HCT116 (cell line): ENCODE results near the gene MAST4. TPM values are rescaled to one million over a fixed set of nuclear protein-coding genes. Genes with fewer than 3 reads are reported as not detected.

ENCODE experiments used
- ATAC-seq: fragments of 200-7000 bp; cut with Tn5 transposase; 2 replicates; pipeline ENCODE4 v1.9.1; 2020; ENCODE audit warnings: mild to moderate bottlenecking, moderate library complexity
- BruUV-seq: library from RNA; stranded (reverse); fragments of 400-500 nt; replicated peaks from 2 replicates; lab custom pipeline; 2021; lab: Mats Ljungman, UMichigan
- CTCF ChIA-PET: fragments of 300-600 bp; sonication (Branson Sonifier 250); formaldehyde crosslinking; loops from one replicate; lab custom pipeline; 2021; ENCODE audit warnings: antibody characterized with exemption; lab: Charles Lee
- POLR2A ChIA-PET: fragments of 300-600, 350-600 bp; sonication (Branson Sonifier 250); formaldehyde crosslinking; loops from one replicate; lab custom pipeline; 2021; ENCODE audit warnings: antibody characterized with exemption; lab: Charles Lee
- RAD21 ChIA-PET, 2 experiments: fragments of 300-600 bp; sonication (Branson Sonifier 250); formaldehyde crosslinking; loops; one replicate each; lab custom pipeline; 2023; ENCODE audit warnings: low total read pairs in 2 of 2; ENCODE audit not compliant: uncharacterized antibody in 2 of 2, unreplicated experiment in 2 of 2, low non-redundant PET in 1 of 2; lab: Charles Lee
- DNase-seq: peaks from one replicate; pipeline ENCODE4 v3.0.0-alpha.2; 2010; ENCODE audit warnings: low read depth, low spot score
- H2AFZ ChIP-seq: fragments of 200-600 bp; shearing (Covaris generic), sonication (generic); 2 replicates; pipeline ENCODE4 v1.6.1; 2017; ENCODE audit warnings: low read depth, mixed run types, mixed read lengths, antibody characterized with exemption, low read length; ENCODE audit not compliant: poor library complexity, severe bottlenecking
- H3K27ac ChIP-seq: 2 replicates; pipeline ENCODE4 v1.5.1; 2012; ENCODE audit warnings: low read depth, low read length
- H3K27me3 ChIP-seq: fragments of 200-600 bp; sonication (generic); 2 replicates; pipeline ENCODE4 v1.6.1; 2016; ENCODE audit warnings: mixed run types, low read length, mixed read lengths; ENCODE audit not compliant: insufficient read depth
- H3K36me3 ChIP-seq, 2 experiments: fragments of 200-500 bp in 1 of 2; fragments of 200-600 bp in 1 of 2; sonication (Bioruptor generic) in 1 of 2; sonication (generic) in 1 of 2; 2 replicates each; pipeline versions ENCODE4 v1.5.1 to v1.6.1; 2014 to 2016; ENCODE audit warnings: low read length in 2 of 2, inconsistent platforms in 1 of 2, mixed read lengths in 1 of 2, mixed run types in 1 of 2; ENCODE audit not compliant: insufficient read depth in 2 of 2, control insufficient read depth in 1 of 2
- H3K4me1 ChIP-seq, 2 experiments: fragments of 200-600 bp in 1 of 2; sonication (generic) in 1 of 2; 2 replicates each; pipeline versions ENCODE4 v1.5.1 to v1.6.1; 2012 to 2017; ENCODE audit warnings: low read length in 2 of 2, inconsistent platforms in 1 of 2, mild to moderate bottlenecking in 1 of 2, mixed read lengths in 1 of 2, mixed run types in 1 of 2, moderate library complexity in 1 of 2; ENCODE audit not compliant: insufficient read depth in 2 of 2, control insufficient read depth in 1 of 2
- H3K4me2 ChIP-seq: fragments of 200-600 bp; sonication (generic); 2 replicates; pipeline ENCODE4 v1.6.1; 2017; ENCODE audit warnings: mixed run types, low read length, mixed read lengths
- H3K4me3 ChIP-seq, 2 experiments: fragments of 200-600 bp in 1 of 2; sonication (generic) in 1 of 2; replicated peaks in 1 of 2; 2 replicates each; pipeline ENCODE4 v1.5.1; 2011 to 2016; ENCODE audit warnings: low read length in 2 of 2, control low read depth in 1 of 2, low read depth in 1 of 2, mild to moderate bottlenecking in 1 of 2, mixed read lengths in 1 of 2, mixed run types in 1 of 2
- H3K79me2 ChIP-seq: fragments of 200-600 bp; sonication (generic); 2 replicates; pipeline ENCODE4 v1.6.1; 2017; ENCODE audit warnings: mild to moderate bottlenecking, mixed run types, low read length, moderate library complexity, mixed read lengths; ENCODE audit not compliant: insufficient read depth
- H3K9ac ChIP-seq: fragments of 200-600 bp; sonication (generic); 2 replicates; pipeline ENCODE4 v1.6.1; 2016; ENCODE audit warnings: low read length, mixed read lengths
- H3K9me2 ChIP-seq: fragments of 200-600 bp; sonication (generic), shearing (Covaris generic); 2 replicates; pipeline ENCODE4 v1.6.1; 2017; ENCODE audit warnings: mixed run types, mild to moderate bottlenecking, moderate library complexity; ENCODE audit not compliant: insufficient read depth
- H3K9me3 ChIP-seq, 2 experiments: fragments of 200-500 bp in 1 of 2; fragments of 200-600 bp in 1 of 2; sonication (Bioruptor generic) in 1 of 2; sonication (generic) in 1 of 2; 2 replicates each; pipeline ENCODE4 v1.6.1; 2014 to 2017; ENCODE audit warnings: low read length in 2 of 2, mixed read lengths in 2 of 2, inconsistent platforms in 1 of 2, low read depth in 1 of 2, mild to moderate bottlenecking in 1 of 2, mixed run types in 1 of 2, moderate library complexity in 1 of 2; ENCODE audit not compliant: control insufficient read depth in 1 of 2, insufficient read depth in 1 of 2
- H4K20me1 ChIP-seq: fragments of 200-600 bp; sonication (generic), shearing (Covaris generic); 2 replicates; pipeline ENCODE4 v1.6.1; 2017; ENCODE audit warnings: mixed run types, mild to moderate bottlenecking, moderate library complexity; ENCODE audit not compliant: insufficient read depth
- CBX3 ChIP-seq: IDR thresholded peaks from 2 replicates; pipeline ENCODE4 v1.6.1; 2012; ENCODE audit warnings: low read depth
- CTCF ChIP-seq, 3 experiments: fragments of 200-600 bp in 1 of 3; sonication (generic) in 1 of 3; IDR thresholded peaks in 2 of 3; conservative IDR thresholded peaks in 1 of 3; 2 replicates each; pipeline ENCODE4 v1.5.1; 2012 to 2017; ENCODE audit warnings: low read depth in 2 of 3, low read length in 2 of 3, antibody characterized with exemption in 1 of 3, borderline replicate concordance in 1 of 3, control low read depth in 1 of 3, mild to moderate bottlenecking in 1 of 3, mixed read lengths in 1 of 3, mixed run types in 1 of 3, moderate library complexity in 1 of 3; ENCODE audit not compliant: insufficient read depth in 1 of 3
- FOSL1 ChIP-seq: IDR thresholded peaks from 2 replicates; pipeline ENCODE4 v1.6.1; 2012; ENCODE audit warnings: low read depth
- RAD21 ChIP-seq: IDR thresholded peaks from 2 replicates; pipeline ENCODE4 v1.6.1; 2012; ENCODE audit warnings: low read depth, mild to moderate bottlenecking
- SP1 ChIP-seq: IDR thresholded peaks from 2 replicates; pipeline ENCODE4 v1.6.1; 2012; ENCODE audit warnings: low read depth
- ZFX ChIP-seq: fragments of 450-650 bp; IDR thresholded peaks from 2 replicates; pipeline ENCODE4 v1.6.1; 2017
- ZNF274 ChIP-seq: fragments of 200-500 bp; sonication (Bioruptor generic); IDR thresholded peaks from 2 replicates; pipeline ENCODE4 v1.6.1; 2014; ENCODE audit warnings: mild to moderate bottlenecking, low read depth, low read length, inconsistent platforms
- intact Hi-C: fragments of 100-400 bp; cut with micrococcal nuclease; formaldehyde crosslinking; loops from 2 replicates; pipeline ENCODE4 v1.10.0; 2022
- total RNA-seq: library from RNA; stranded (reverse); gene quantifications from one replicate; pipeline ENCODE4 v1.2.1, GENCODE V29; 2021; ENCODE audit not compliant: unreplicated experiment
- TF ChIP-seq, protein P1 (sequence below): IDR thresholded peaks from 2 replicates; pipeline ENCODE4 v1.6.1; 2011; ENCODE audit warnings: mild to moderate bottlenecking, low read length, moderate library complexity; ENCODE audit not compliant: insufficient replicate concordance; ENCODE audit errors: extremely low read depth

The MAST4 gene
- total RNA-seq, 1 experiment from 2014 or later: 1.1 TPM

DNA sequence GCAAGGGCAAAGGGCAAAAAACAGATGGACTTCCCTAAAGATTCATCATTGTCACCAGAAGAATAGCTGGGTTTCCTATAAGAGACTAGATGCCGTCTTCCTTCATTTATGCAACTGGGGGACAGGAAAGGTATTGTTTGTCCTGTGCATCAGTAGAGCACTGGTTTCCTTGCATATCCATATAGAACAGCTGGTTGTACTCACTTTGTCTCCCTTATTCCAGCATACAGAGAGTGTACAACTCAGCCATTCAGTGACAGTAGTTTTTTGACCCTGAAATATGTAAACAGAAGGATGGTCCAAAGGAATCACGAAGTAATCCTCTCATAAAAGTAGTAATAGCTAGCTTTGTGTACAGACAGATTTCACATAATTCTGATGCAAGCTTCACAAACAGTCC lies 22.5 kb upstream of the MAST4 start:
- H3K4me3 ChIP-seq: no peak overlapping the region
- BruUV-seq: no TSS peak
- no peak overlapping the region for H3K27ac ChIP-seq
- H3K27me3 ChIP-seq: peaks cover 23% of the 10 kb centered on the region; the same call in 1 of the 2 replicates
- ChIA-PET CTCF (no interaction called here), POLR2A (no interaction called here), RAD21 (no interaction called here)
- no peaks in the 10 kb centered on the region for H3K4me1 ChIP-seq
- no peak for ATAC-seq
- no peaks in the 10 kb centered on the region for H3K36me3 ChIP-seq
- no peak overlapping the region for H3K4me2 ChIP-seq
- TF ChIP-seq RAD21 (no peak), ZFX (no peak), SP1 (no peak), FOSL1 (no peak), ZNF274 (no peak), CBX3 (no peak), CTCF (IDR thresholded peaks at IDR 0.05 in 2 of 3, conservative IDR thresholded peaks at IDR 0.05 in 1 of 3; ENCODE audit: borderline replicate concordance in 1 of 3, insufficient read depth in 1 of 3, low read depth in 2 of 3, low read length in 2 of 3) (no peak)
- TF ChIP-seq, protein P1, sequence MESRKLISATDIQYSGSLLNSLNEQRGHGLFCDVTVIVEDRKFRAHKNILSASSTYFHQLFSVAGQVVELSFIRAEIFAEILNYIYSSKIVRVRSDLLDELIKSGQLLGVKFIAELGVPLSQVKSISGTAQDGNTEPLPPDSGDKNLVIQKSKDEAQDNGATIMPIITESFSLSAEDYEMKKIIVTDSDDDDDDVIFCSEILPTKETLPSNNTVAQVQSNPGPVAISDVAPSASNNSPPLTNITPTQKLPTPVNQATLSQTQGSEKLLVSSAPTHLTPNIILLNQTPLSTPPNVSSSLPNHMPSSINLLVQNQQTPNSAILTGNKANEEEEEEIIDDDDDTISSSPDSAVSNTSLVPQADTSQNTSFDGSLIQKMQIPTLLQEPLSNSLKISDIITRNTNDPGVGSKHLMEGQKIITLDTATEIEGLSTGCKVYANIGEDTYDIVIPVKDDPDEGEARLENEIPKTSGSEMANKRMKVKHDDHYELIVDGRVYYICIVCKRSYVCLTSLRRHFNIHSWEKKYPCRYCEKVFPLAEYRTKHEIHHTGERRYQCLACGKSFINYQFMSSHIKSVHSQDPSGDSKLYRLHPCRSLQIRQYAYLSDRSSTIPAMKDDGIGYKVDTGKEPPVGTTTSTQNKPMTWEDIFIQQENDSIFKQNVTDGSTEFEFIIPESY: no peak
- H3K9me2 ChIP-seq: no peaks in the 10 kb centered on the region
- H2AFZ ChIP-seq: no peak overlapping the region
- H3K9ac ChIP-seq: no peak overlapping the region
- no peaks in the 10 kb centered on the region for H3K9me3 ChIP-seq
- H4K20me1 ChIP-seq: no peaks in the 10 kb centered on the region
- DNase-seq: no peak
- no peaks in the 10 kb centered on the region for H3K79me2 ChIP-seq
- intact Hi-C loops: no loop called here
